Esophagus squamous epithelium (tissue), 4 donors: ENCODE results near the gene CDC42BPA.

ENCODE experiments used
- CTCF ChIP-seq, 6 experiments: fragments of 450-650 bp in 4 of 6; fragments of 200-600 bp in 2 of 6; sonication (generic) in 2 of 6; IDR thresholded peaks; one replicate each; pipeline ENCODE4 v1.5.1; 2016 to 2019; ENCODE audit warnings: antibody characterized with exemption in 6 of 6, mild to moderate bottlenecking in 4 of 6, moderate library complexity in 4 of 6
- POLR2A ChIP-seq, 4 donors: fragments of 450-650 bp; IDR thresholded peaks; one replicate each; pipeline ENCODE4 v1.6.1; 2017; ENCODE audit warnings: antibody characterized with exemption in 4 of 4, mild to moderate bottlenecking in 4 of 4, moderate library complexity in 3 of 4

- TF ChIP-seq CTCF (IDR thresholded peaks at IDR 0.05) (no peak), POLR2A (IDR thresholded peaks at IDR 0.05) (no peak)
Observed at GRCh38 chr1:227066999-227067398, 251.3 kb downstream of the CDC42BPA start.
